ENCODE results near the gene RIT2.

- TF ChIP-seq, protein P1, sequence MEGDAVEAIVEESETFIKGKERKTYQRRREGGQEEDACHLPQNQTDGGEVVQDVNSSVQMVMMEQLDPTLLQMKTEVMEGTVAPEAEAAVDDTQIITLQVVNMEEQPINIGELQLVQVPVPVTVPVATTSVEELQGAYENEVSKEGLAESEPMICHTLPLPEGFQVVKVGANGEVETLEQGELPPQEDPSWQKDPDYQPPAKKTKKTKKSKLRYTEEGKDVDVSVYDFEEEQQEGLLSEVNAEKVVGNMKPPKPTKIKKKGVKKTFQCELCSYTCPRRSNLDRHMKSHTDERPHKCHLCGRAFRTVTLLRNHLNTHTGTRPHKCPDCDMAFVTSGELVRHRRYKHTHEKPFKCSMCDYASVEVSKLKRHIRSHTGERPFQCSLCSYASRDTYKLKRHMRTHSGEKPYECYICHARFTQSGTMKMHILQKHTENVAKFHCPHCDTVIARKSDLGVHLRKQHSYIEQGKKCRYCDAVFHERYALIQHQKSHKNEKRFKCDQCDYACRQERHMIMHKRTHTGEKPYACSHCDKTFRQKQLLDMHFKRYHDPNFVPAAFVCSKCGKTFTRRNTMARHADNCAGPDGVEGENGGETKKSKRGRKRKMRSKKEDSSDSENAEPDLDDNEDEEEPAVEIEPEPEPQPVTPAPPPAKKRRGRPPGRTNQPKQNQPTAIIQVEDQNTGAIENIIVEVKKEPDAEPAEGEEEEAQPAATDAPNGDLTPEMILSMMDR (IDR thresholded peaks at IDR 0.05) = no peak
- TF ChIP-seq POLR2A (IDR thresholded peaks at IDR 0.05) = no peak
These were observed 40.4 kb upstream of the RIT2 start for GRCh38 chr18:43155842-43156241.

Measured in Peyer's patch (tissue), 4 donors.